ENCODE measurements around the gene GOT2. TPM values are rescaled to one million over a fixed set of nuclear protein-coding genes. Genes with fewer than 3 reads are reported as not detected.

The GOT2 gene
- total RNA-seq, 2 donors from 2014 or later: 106 to 128 TPM

DNA sequence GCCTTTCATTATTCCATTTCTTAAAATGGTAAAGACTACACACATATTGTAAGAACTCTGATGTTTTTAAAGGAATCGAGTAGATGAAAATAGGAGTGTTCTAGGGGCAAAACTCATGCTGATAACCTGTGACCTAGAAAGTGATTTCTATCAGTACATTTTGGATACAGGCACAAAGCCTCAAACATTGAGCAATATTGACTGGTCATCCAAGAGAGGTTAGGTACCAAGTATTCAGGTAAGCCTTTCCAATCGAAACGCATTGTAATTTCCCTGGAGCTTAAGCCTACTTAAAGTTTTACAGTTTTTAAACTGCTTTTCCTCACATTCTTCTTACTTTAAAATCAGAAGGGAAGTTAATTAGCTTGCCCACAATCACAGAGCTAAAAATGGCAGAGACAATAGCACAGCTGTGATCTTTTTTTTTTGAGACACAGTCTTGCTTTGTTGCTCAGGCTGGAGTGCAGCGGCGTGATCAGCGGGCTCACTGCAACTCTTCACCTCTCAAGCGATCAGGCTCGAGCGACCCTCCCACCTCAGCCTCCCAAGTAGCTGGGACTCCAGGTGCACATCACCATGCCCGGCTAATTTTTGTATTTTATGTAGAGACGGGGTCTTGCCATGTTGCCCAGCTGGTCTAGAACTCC is 3.3 kb downstream of the GOT2 start:
- no peaks in the 10 kb centered on the region for H3K9me3 Mint-ChIP-seq
- H3K27ac ChIP-seq (ENCODE audit: low read depth, low read length): no peak overlapping the region
- peaks cover 4% of the 10 kb centered on the region for H3K4me1 ChIP-seq (ENCODE audit: control insufficient read depth, insufficient read depth, low read length)
- no peaks in the 10 kb centered on the region for H3K27me3 Mint-ChIP-seq (ENCODE audit: insufficient read depth)
- no peak overlapping the region for H3K9ac ChIP-seq (ENCODE audit: extremely low read depth, low read length, poor library complexity, severe bottlenecking)
- peaks cover 9% of the 10 kb centered on the region for H3K4me1 Mint-ChIP-seq
- no peak for DNase-seq
- no peak overlapping the region for H3K4me3 ChIP-seq (ENCODE audit: low read length)
- no peaks in the 10 kb centered on the region for H3K9me3 ChIP-seq (ENCODE audit: control insufficient read depth, low read length)
- 96 to 97% methylated on average over 10 to 11 of the region's 11 CpGs for WGBS, 2 experiments (ENCODE audit: insufficient coverage in 1 of 2, insufficient read length in 1 of 2)
- H3K36me3 ChIP-seq (ENCODE audit: control insufficient read depth, insufficient read depth, low read length): peaks cover 9% of the 10 kb centered on the region
- H3K27me3 ChIP-seq (ENCODE audit: control insufficient read depth, insufficient read depth, low read length, poor library complexity, severe bottlenecking): no peaks in the 10 kb centered on the region
- peaks cover 6% of the 10 kb centered on the region for H3K36me3 Mint-ChIP-seq (ENCODE audit: low read depth)
- H3K27ac Mint-ChIP-seq: no peak overlapping the region
- TF ChIP-seq, protein P1, sequence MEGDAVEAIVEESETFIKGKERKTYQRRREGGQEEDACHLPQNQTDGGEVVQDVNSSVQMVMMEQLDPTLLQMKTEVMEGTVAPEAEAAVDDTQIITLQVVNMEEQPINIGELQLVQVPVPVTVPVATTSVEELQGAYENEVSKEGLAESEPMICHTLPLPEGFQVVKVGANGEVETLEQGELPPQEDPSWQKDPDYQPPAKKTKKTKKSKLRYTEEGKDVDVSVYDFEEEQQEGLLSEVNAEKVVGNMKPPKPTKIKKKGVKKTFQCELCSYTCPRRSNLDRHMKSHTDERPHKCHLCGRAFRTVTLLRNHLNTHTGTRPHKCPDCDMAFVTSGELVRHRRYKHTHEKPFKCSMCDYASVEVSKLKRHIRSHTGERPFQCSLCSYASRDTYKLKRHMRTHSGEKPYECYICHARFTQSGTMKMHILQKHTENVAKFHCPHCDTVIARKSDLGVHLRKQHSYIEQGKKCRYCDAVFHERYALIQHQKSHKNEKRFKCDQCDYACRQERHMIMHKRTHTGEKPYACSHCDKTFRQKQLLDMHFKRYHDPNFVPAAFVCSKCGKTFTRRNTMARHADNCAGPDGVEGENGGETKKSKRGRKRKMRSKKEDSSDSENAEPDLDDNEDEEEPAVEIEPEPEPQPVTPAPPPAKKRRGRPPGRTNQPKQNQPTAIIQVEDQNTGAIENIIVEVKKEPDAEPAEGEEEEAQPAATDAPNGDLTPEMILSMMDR (conservative IDR thresholded peaks at IDR 0.05): no peak
- H3K4me3 Mint-ChIP-seq: no peak overlapping the region

DNA sequence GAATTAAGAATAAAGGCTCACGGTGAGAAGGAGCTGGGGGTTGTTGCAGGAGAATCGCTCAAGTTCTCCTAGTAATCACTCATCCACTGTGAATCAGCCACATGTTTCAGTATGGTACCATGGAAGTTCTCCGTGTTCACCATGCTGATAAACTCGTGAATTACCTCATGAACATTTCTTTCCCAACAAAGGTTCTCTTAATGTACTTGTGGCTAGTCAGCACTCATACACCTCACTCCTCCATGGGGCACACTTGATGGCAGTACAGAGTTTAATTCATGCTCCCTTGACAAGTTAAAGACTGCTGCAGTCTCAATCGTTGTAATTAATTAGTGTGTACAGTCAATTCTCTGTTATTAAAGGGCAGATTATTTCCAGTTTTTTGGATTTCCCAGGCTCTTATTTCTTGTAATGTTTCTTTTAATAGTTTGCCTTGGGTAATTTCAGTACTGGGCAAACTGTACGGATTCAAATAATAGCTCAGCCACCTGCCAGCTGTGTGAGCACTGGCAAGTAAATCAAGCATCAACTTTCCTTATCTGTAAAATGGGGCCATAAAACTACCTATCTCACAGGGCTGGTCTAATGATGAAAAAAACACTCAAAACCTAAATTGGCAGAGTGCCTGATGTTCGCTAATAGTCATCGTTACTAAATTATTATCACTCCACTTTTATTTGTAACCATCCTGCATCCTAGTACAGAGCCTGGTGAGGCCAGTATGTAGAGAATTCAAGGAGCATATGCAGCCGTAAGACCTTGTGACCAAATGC is 6.1 kb downstream of the GOT2 start:
- DNase-seq: no peak
- Histone ChIP-seq H3K9ac (ENCODE audit: extremely low read depth, low read length, poor library complexity, severe bottlenecking) (no peak overlapping the region), H3K27ac (ENCODE audit: low read depth, low read length) (no peak overlapping the region), H3K4me3 (ENCODE audit: low read length) (no peak overlapping the region), H3K27me3 (ENCODE audit: control insufficient read depth, insufficient read depth, low read length, poor library complexity, severe bottlenecking) (no peaks in the 10 kb centered on the region), H3K36me3 (ENCODE audit: control insufficient read depth, insufficient read depth, low read length) (peaks cover 17% of the 10 kb centered on the region), H3K4me1 (ENCODE audit: control insufficient read depth, insufficient read depth, low read length) (peaks cover 4% of the 10 kb centered on the region), H3K9me3 (ENCODE audit: control insufficient read depth, low read length) (no peaks in the 10 kb centered on the region)
- H3K27ac Mint-ChIP-seq: no peak overlapping the region
- no peaks in the 10 kb centered on the region for H3K27me3 Mint-ChIP-seq (ENCODE audit: insufficient read depth)
- H3K9me3 Mint-ChIP-seq: no peaks in the 10 kb centered on the region
- H3K4me3 Mint-ChIP-seq: no peak overlapping the region
- peaks cover 6% of the 10 kb centered on the region for H3K4me1 Mint-ChIP-seq
- TF ChIP-seq, protein P1 (conservative IDR thresholded peaks at IDR 0.05): no peak
- H3K36me3 Mint-ChIP-seq (ENCODE audit: low read depth): peaks cover 13% of the 10 kb centered on the region
- 93 to 95% methylated on average over 3 to 9 of the region's 9 CpGs for WGBS, 2 experiments (ENCODE audit: insufficient coverage in 1 of 2, insufficient read length in 1 of 2)

DNA sequence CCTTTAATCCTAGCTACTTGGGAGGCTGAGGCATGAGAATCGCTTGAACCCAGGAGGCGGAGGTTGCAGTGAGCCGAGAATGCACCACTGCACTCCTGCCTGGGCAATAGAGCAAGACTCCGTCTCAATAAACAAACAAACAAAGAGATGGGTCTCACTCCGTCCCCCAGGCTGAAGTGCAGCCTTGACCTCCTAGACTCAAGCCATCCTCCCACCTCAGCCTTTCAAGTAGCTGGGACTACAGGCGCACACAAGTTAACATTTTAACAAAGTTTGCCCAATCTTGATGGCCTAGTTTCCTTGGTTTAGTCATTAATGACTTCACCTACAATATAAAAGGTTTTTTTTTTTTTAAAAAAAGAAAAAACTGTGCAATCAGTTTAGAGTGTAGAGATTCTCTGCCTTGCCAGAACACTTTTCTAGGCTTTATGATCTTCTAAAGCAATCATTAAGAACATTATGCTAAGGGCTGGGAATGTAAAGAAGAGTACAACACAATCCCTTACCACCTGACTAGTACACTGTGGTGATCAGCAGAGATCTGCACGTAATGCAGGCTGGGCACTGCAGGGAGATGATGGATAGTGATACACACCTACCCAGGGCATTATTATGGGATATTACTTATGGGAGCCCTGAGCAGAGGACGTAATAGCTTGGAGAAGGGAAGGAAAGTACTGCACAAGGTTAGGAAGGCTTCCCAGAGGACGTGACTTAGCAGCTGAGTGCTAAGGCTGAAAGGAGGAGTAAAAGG is 6.9 kb downstream of the GOT2 start:
- Histone ChIP-seq H3K4me1 (ENCODE audit: control insufficient read depth, insufficient read depth, low read length) (no peaks in the 10 kb centered on the region), H3K27me3 (ENCODE audit: control insufficient read depth, insufficient read depth, low read length, poor library complexity, severe bottlenecking) (no peaks in the 10 kb centered on the region), H3K4me3 (ENCODE audit: low read length) (no peak overlapping the region), H3K27ac (ENCODE audit: low read depth, low read length) (no peak overlapping the region), H3K9ac (ENCODE audit: extremely low read depth, low read length, poor library complexity, severe bottlenecking) (no peak overlapping the region), H3K36me3 (ENCODE audit: control insufficient read depth, insufficient read depth, low read length) (peaks cover 23% of the 10 kb centered on the region), H3K9me3 (ENCODE audit: control insufficient read depth, low read length) (no peaks in the 10 kb centered on the region)
- no peak for DNase-seq
- H3K27ac Mint-ChIP-seq: no peak overlapping the region
- peaks cover 20% of the 10 kb centered on the region for H3K36me3 Mint-ChIP-seq (ENCODE audit: low read depth)
- no peak overlapping the region for H3K4me3 Mint-ChIP-seq
- no peaks in the 10 kb centered on the region for H3K9me3 Mint-ChIP-seq
- 84 to 87% methylated on average over 9 of the region's 9 CpGs for WGBS, 2 experiments (ENCODE audit: insufficient coverage in 1 of 2, insufficient read length in 1 of 2)
- no peaks in the 10 kb centered on the region for H3K27me3 Mint-ChIP-seq (ENCODE audit: insufficient read depth)
- H3K4me1 Mint-ChIP-seq: peaks cover 2% of the 10 kb centered on the region
- TF ChIP-seq, protein P1 (conservative IDR thresholded peaks at IDR 0.05): no peak
